GM18508 (cell line): ENCODE results near the gene FGFR4.
"Not testable (repeated sequence)": the region's sequence is repeated elsewhere in the genome, so short reads cannot be mapped to it uniquely, and the experiment has no call there.

ENCODE experiments used
- ATAC-seq: cut with Tn5 transposase; IDR thresholded peaks from one replicate; pipeline ENCODE4 v1.9.1; 2021; ENCODE audit warnings: moderate number of reproducible peaks; ENCODE audit not compliant: insufficient read depth, unreplicated experiment

The FGFR4 gene

GRCh38 chr5:177086654-177087397 lies at the start of gene FGFR4:
Gene FGFR4, plus strand, starts transcription at chr5:177086915. Its CDS starts 2,688 bp downstream, at chr5:177089603.
- no peak for ATAC-seq

DNA sequence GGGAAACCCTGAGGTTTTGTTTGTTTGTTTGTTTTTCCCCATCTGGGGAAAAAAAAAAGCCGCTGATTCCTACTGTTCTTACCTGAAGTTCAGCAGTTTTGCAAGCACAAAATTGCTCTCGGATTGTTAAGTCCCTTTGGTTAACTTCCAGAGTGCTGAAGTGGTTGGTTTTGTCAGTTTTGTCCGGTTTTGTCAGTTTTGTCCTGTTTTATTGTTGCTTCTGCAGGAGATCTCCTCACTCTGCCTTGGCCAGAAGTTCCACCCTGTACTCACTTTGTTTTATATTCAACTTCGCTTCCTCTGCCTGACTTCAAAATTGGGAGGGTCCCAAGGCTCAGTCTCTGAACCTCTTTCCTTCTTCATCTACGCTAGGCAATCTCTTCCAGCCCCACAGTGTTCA lies 49.8 kb upstream of the FGFR4 start:
- ATAC-seq, result no peak

- ATAC-seq, result no peak
Measured at GRCh38 chr5:177040814-177041420, 45.8 kb upstream of the FGFR4 start.

DNA sequence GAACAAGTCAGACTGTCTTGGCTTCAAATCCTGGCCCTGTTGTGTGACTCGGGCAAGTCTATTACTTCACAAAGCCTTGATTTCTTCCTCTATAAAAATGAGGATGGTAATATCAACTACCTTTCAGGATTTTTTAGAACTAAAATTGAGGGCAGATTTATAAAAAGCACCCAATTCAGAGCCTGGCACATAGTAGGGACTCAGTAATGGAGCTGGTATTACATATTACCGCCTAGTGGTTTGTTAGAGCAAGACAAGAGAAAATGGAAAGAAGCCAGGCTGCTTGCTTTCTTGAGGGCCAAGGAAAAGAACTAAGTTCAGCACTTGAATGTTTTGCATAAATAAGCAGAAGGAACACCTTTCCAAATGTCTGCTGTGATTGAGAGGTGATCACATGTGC lies 44.8 kb upstream of the FGFR4 start:
- ATAC-seq, result no peak

GRCh38 chr5:177043114-177043513 lies 43.6 kb upstream of the FGFR4 start:
- no peak for ATAC-seq

DNA sequence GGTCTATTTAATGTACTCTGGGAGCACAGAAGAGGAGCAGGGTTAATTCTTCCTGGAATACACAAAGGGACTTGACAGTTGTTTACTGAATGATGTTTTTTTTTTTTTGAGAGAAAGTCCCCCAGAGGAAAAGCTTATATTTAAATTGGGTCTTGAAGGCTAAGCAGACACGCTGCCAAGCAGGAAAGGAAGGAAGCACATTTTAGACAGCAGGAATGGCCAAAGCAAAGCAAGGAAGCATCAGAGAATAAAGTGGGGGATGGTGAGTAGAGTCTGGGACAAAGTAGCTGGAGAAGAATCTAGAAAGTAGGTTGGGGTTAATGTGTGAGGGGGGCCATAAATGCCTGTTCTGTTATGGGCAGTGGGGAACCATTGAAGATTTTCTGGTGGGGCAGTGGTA lies 42.8 kb upstream of the FGFR4 start:
- ATAC-seq, result no peak

DNA sequence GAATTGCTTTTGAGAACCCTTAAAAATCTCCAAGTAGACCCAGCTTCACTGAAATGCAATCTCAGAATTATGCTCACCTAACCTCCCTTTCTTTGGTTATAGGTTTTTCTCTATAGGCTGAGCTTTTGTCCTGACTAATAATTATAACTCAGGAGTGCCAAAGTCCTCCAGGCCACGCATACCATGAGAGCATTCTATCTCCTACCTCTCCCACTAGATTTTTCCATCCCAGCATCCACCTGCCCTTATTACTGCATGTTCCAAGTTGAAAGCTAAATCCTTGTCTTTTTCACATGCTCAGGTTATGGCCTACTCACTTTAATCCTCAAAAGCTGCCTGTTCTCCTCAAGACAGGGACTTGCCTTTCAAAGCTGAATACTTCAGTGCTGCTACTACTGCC lies 42.1 kb upstream of the FGFR4 start:
- no peak for ATAC-seq

DNA sequence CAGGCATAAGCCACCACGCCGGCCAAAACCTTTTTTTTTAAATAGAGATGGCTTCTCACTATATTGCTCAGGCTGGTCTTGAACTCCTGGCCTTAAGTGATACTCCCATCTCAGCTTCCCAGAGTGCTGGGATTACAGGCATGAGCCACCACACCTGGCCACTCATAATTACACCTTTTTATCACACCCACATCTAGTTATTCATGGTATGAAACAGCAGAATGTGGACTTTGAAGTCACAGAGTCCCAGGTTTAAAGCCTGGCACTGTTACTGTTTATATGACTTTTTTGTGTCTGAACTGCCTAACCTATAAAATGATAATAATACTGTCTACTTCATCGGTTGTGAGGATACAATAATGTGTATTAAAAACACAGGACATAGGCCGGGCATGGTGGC lies 41.1 kb upstream of the FGFR4 start:
- ATAC-seq, result no peak

DNA sequence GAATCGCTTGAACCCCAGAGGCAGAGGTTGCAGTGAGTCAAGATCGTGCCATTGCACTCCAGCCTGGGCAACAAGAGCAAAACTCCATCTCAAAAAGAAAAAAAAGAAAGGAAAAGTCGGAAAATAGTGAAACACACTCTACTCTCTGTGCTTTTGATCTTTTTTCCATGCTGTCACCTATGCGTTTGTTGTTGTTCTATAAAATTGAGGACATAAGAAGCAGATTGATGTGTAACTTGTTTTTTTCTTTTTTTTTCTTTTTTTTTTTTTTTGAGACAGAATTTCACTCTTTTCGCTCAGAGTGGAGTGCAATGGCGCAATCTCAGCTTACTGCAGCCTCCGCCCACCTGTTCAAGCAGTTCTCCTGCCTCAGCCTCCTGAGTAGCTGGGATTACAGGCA lies 38.2 kb upstream of the FGFR4 start:
- ATAC-seq, result not testable (repeated sequence)

DNA sequence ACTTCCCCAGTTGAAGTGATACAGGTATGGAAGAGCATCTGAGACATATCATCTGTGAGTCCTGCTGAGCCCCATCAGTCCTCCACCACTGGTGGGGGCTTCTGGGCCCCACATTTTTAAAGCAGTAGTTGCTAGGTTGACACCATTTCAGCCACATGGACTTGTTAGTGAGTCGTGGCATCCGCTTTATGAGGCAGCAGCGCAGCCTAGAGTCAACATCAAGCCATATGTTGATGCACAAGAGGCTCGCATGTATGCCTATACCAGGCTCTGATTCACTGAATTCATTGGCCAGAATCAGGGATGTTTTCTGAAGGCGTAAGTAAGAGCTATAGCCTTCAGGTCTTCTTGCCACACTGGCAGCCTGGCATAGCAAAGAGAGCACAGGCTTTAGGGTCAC lies 37.4 kb upstream of the FGFR4 start:
- ATAC-seq, result no peak

DNA sequence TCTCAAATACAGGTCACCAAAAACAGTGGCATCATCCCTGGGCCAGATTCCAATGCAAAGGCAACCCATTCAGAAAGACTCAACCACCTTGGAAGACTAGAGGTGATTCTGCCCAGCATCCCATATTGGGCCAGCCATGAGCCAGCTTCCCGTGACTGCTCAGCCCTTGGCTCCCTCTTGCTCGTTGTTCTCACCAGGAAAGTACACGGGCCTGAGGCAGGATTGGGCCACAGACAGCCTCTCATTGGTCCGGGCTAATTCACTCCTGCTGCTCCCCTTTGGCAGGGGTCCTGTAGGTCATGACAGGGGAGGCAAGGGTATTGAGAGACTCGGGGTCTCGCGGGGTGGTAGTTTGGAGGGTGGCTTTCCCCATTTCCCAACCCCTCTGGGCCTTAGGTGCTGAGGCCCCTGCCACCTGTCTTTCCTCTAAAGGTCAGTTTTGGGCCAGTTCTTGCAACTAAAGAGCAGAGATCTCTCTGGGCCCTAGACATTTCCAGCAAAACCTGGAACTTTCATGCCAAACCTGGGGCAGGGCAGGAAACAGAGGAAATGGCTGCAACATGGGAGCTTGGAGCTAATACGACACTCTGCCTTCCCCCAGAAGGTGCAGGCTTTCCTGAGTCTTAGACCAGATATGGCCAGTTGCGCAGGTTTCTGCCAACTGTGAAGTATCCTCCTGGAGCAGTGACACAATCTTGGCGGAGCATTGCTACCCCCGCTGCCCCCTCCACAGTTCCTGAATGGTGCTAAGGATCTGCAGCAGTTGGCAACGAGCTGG lies 22.0 kb upstream of the FGFR4 start:
- no peak for ATAC-seq

GRCh38 chr5:177065491-177065890 lies 21.2 kb upstream of the FGFR4 start:
- no peak for ATAC-seq

- ATAC-seq, result no peak
Measured at GRCh38 chr5:177066224-177066623, 20.5 kb upstream of the FGFR4 start.

DNA sequence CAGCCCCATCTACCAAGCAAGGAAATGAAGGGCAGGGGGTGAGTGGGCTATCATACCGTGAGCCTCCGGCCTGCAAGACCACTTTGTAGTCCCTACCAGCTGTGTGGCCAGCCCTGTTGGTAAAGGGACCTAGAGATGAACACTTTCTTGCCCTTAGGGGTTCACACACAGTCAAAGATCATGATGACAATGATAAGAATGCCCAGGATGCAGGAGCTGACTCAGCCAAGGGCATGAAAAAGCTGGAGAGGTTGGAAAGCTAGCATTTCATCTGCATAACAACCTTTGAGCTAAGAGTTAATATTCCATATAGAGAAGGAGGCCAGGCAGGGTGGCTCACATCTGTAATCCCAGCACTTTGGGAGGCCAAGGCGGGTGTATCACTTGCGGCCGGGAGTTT lies 19.2 kb upstream of the FGFR4 start:
- ATAC-seq, result no peak

- ATAC-seq, result no peak
Measured at GRCh38 chr5:177070536-177071191, 16.1 kb upstream of the FGFR4 start.

GRCh38 chr5:177071666-177072385 lies 14.9 kb upstream of the FGFR4 start:
- no peak for ATAC-seq

DNA sequence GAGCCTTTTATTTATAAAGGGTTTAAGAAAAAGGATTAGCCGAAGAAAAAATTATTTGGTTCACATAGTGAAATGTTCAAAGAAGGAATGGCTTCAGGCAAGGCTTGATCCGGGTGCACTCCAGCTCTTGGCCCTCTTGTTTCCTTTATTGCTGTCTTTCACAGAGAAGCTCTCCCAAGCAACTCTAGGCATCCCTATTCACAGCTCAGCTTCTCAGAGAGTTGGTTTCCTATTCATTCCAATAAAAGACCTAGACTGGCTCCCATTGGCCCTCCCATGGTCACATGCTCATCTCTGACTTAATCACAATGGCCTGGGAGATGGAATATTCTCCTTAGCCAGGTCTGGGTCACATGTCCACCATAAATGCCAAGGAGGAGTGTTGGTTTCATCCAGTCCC lies 9.4 kb upstream of the FGFR4 start:
- no peak for ATAC-seq

- ATAC-seq, result no peak
Measured at GRCh38 chr5:177079606-177080005, 7.1 kb upstream of the FGFR4 start.

GRCh38 chr5:177080265-177080664 lies 6.5 kb upstream of the FGFR4 start:
- no peak for ATAC-seq

DNA sequence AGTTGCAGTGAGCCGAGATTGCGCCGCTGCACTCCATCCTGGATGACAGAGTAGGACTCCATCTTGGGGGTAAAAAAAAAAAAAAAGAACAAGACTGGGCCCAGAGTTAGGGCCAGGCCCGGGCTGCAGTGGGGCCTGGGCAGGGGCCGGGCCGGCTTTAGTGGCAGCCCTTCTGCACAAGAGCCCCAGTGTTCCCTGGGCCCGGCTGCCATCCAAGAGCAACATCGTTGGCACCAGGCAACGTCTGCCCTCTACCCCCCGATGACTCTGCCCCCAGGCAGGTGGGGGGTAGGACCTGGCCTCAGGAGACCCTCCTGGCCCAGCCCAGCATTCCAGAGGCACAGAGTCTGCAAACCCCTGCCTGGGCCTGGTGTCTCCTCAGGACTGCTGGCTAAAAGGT lies 4.9 kb upstream of the FGFR4 start:
- no peak for ATAC-seq
